NCI-H345 (cell line): ENCODE measurements around the gene BCAS1.
A peak's percentile ranks its signal among the peaks of the same experiment; 100 is the strongest.

Experiments used
- DNase-seq: peaks from one replicate; lab custom pipeline; 2025; lab: John Stamatoyannopoulos, UW

BCAS1 gene

DNA sequence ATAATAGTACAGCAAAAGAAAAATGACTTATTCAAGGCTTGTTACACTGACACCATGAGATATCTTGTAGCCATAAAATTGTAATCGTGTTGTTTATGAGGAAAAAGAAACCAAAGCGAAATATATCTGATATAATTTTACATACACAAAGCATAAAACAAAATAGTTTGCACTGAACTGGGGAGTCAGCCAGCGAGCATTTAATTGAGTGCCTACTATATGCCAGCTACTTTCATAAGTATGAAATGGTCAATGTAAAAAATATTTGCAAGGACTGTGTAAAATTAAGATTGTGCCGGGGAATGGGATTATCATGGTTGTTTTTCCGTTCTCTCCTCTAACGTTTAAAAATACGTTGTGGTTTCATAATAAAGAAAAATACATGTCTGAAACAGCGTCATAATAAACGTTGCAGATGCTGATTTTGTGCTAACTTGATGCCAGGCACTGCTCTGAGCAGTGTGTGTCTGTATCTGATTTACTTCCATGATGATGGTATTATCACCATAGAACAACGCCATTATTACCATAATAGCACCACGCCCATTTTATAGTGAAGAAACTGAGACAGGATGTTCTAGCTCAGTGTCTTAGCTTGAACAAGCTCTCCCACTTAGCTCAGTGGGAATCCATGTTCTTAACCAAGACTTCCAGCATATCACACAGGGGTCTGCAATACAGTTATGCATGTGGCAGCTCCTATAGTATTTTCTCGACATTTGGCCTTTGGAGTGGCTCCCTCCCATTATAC, 144.6 kb downstream of the BCAS1 start:
- DNase-seq, result no peak

DNA sequence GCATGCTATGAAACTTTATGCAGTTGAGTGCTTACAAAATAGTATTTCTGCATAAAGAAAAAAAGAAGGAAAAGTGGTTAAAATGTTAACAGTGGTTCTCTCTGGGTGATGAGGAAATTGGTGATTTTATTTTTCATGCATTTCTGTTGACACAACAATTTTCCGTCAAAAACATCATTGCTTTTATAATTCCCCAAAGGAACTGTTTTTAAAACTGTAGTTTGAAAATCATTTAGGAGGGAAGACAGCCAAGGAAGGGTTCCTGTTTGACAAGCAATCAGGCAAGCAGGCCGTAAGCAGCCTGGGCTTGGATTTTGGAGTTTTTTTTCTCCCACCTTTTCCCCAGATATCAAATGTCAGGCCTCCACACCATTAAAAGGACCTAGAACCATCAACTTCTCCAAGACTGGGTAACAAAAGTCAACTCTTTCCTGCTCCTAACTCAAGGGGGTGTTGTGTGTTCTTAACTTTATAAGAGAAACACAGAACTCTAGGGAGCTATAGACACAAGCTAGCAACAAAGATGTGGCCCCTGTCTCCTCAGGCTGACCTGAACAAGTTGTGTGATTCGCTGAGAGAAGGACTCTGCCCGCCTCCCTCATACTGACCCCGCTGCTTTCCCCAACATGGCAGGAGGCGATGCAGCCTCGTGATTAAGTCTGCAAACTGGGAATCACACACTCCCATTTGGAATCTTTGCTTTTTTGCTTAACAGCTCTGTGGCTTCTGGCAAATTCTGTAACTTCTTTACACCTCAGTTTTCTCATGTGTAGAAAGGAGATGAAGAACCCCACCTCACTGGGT, 146.6 kb downstream of the BCAS1 start:
- DNase-seq, result no peak

DNA sequence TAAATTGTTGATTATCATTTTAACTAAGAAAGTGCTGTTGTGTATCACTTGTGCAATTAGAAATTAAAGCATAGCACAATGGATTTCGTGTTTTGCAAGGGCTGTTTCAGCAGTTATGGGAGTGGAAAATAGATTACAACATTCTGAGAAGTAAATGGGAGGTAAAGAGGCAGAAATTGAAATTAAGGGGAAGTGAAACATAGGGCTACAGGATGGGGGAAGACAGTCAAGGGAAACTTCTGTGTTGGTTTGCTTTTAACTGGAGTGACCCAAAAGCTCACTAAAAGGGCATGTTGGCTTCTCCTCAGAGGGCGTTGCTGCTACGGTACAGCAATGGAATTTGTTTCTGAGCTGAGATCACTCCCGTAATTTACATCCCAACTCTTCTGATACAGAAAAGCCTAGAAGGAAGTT, 147.5 kb downstream of the BCAS1 start:
- DNase-seq, result no peak

DNA sequence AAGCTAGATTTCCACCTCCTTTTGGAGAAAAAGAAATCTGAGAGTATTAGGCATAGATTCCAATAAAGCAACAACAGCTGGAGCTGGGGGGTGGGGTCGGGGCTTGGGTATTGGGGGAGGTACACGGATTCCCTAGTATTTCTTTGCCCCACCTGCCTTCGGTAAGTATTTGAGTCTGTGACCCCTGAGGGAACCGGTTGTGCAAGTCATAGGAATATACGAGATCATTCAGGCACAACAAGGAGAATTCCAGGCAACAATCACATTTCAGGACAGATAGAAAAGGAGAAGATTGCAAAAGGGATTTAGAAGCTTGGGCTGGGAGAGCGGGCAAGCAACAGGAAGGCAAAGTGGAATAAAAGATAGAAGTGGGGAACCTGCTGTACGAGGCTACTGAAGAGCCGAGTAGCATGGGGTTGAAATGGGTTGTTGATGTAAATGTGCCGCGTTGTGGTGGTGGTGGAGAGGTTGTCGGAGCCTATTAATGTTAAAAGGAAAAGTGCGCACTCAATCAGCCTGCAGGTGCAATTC, 148.9 kb downstream of the BCAS1 start:
- no peak for DNase-seq

DNA sequence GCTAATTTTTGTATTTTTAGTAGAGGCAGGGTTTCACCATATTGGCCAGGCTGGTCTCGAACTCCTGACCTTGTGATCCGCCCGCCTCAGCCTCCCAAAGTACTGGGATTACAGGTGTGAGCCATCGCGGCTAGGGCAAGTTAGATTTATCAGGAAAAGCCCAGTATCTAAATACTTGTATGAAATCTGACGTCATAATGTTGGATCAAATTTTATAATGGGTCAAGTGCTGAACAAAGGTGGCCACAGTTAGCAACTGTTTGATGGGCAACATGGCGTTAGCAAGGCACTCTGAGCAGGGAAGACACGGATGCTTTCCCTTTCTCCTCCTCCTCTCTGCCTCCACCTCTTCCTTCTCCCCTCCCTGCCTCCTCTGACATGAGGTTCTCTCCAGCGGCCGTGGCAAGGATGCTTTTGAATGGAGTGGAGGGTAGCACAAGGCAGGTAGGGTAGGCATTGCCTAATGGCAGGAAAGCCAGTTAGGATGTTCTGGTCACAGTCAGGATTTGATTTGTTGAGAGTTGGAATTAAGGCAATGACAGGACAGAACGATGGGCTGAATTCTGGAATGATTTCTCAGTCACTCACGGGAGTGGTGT, 149.6 kb downstream of the BCAS1 start:
- no peak for DNase-seq

DNA sequence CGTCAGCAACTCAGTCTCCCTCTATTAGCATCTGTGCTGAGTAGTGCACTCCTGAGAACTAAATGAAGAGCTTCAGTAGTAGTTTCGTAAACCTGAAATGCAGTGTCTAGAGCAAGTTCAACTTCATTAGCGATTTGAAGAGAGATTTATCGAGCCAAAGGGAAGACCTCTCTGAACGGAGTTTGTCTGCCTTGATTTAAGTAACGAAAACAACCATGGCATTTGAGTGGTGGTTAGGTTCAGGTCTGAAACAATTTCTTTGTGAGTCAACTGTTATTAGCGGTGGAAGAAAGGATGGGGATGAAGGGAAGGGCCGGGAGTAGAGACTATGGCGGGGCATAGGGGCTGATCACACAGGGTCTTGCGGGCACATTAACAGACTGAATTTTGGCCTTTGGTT, 150.5 kb downstream of the BCAS1 start:
- no peak for DNase-seq

DNA sequence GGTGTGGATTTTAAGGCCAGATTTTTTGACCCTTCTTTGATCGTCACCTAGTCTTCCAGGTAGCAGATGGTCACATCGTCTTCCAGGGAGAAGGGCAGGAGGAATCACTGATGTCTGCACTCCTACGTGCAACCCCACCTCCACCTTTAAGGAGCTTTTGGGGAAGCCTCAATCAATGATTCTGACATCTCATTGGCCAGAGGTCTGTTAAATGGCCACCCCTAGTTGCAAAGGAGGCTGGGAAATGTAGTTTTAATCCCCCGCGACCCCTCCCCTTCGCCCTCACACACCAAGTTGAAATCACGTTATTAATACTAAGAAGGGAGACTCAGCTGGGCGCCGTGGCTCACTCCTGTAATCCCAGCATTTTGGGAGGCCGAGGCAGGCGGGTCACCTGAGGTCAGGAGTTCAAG, 151.4 kb downstream of the BCAS1 start:
- no peak for DNase-seq

DNA sequence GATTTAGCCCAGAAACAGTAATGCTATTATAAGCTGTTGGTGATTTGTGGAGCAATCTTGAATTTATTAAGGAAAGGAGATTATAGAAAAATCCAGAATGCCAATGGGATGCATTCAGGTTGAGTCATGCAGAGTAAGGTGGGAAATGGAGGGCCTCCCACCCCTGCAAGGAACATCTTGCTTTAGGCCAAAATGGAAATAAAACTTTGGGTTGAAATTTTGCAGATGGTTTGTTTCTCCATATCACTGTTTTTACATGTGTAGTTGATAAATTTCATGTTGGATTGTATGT, 152.4 kb downstream of the BCAS1 start:
- no peak for DNase-seq

DNA sequence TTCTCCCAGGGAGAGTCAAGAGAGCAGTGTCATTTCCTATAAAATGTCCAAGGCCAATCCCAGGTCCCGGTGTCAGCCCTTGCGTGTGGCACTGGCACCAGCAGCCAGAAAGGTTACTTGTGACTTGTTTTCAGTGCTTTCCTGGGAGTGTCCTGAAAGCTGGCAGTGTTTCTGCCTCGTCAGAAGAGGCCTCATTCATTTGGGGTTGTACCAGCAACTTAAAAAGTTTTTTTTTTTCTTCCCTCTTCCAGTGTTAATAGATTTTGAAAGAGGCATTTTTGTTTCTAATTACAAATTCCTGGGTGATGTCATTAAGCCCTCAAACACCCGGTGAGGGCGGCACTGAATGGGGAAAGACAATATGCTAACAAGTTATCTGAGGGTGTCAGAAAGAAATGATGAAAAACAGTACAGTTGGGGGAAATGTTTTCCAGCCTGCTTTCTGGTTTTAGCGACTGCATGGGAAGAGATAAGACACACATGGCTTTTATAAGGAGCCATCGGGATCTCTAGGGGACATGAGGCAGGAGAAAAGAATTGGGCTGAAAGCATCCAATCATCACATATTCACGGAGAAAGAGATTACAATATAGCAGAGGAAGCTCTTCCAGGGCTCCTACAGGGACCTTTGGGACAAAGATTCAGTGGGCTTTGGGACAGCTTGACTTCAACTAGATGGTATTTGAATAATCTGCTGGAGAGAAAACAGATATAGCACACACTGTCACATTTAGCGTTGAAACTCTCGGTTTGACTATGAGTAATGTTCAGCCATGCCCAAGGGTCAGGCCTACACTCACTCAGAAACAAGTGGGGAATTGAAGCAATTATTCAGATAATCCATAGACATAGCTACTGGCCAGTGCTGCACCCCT, 153.0 kb downstream of the BCAS1 start:
- DNase-seq, result no peak

DNA sequence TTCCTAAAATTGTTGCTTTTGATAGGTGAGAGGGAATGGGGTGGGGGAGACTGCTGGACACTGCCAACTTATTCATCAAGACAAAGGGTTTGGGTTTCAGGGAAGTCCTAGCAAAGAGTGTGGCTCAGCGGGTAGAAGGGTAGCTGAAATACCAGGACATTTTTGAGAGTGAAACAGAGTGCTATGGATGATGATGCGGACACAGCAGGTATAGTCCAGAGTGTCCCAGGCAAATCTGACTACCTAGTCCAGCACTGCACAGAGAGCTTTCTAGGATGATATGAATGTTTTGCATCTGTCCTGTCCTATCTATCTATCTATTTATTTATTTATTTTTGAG, 154.3 kb downstream of the BCAS1 start:
- no peak for DNase-seq

DNA sequence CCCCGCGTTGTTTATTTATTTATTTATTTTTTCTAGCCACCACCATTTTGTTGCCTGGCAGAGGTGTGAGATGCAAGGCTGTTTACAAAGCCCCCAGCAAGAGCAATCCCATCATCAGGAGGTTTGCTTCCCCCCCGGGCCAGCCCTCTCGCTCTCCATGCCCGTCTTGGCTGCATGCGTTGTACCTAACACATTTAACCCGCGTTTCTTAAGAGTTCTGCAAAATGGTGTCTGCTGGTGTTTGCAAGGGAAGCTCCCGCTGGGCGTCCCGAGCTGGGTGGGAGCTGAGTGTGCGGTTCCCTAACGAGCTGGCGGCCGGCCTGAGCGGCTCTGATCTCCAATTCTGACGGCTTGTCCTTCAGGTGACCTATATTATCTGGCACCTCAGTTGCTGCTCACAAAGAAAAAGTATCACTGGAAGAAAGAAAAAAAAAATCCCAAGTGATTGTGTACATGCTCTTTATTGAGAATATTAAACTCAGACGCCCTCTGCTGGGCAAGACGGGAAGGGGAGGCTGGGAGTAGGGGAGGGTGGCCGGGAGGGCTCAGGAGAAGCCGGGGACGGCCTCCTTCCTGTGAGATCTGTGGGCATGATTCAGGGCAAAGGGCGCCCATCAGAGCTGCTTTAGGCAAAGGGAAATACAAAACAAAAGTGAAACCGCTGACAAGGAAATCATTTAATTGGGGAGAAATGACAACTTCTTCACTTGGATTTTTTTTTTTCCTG, 154.8 kb downstream of the BCAS1 start:
- DNase-seq, result peak; percentile 57

DNA sequence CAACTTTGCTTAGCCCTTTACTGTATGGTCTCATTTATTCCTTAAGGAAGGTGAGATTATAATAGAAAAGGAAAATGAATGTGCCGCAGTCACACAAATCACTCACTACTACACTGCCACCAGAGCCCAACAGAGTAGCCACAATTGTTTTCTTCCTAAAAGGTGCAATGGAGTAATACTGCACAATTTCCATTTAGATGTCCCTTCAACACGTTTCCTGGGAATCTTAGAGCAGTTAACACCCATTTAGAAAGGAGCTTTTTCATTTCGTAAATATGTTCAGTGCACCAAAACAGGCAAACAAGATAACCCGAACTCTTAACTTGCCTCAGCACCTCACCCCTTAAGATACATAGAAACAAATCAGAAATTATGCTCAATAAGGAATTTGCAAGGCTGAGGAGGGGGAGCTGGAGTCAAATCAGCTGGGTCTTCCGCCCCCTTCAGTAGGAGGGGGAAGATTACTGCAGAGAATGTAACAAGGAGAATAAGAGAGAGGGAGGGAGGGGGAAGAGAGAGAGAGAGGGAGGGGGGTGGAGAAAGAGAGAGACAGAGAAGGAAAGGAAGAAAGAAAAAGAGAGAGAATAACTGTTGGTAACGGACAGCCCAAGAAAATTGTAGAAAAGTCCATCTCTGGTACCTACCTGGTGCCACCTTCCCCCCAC, 155.5 kb downstream of the BCAS1 start:
- DNase-seq, result no peak

DNA sequence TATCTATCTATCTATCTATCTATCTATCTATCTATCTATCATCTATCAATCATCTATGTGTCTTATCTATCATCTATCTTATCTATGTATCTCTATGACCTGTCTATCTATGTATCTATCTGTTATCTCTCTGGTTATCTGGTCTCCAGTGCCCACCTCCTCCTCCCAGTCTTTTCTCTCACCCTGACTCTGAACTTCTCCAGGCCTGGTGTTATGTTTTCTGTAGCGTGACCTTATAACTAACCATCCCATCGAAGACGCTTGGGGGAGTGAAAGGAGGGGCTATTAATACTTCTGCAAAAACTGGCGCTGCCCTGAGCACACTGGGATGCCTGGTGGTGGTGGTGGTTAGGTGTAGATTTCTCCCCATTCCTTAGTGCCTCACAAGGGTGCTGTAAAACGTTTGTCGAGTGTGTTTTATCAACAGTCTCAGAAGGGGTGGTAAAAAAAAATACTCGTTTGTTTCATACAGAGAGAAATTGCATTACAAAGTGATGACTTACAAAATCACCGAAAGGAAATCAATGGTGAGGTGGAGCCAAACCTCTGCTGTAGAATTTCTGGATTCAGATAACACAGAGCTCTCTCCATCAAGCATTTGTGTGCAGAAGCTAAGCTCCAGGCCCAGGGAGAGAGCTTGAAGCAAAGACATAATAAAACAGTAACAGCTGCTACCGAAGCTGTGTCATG, 156.2 kb downstream of the BCAS1 start:
- no peak for DNase-seq

DNA sequence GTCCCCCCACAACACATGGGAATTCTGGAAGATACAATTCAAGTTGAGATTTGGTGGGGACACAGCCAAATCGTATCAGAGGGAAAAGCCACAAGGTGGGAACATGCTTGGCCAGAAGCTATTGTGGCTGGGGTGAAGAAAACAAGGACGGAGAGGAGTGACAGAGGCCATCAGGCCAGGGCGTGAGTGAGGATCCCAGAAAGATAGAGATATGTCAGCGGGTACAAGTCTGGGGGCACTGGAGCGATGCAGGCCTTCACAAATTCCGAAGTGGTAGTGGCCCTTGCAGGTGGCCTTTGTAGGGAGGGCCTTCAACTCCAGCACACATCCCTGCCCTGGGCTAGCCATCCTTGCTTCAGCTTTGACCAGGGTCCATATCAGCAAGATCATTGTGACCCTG, 159.1 kb downstream of the BCAS1 start:
- DNase-seq, result no peak

DNA sequence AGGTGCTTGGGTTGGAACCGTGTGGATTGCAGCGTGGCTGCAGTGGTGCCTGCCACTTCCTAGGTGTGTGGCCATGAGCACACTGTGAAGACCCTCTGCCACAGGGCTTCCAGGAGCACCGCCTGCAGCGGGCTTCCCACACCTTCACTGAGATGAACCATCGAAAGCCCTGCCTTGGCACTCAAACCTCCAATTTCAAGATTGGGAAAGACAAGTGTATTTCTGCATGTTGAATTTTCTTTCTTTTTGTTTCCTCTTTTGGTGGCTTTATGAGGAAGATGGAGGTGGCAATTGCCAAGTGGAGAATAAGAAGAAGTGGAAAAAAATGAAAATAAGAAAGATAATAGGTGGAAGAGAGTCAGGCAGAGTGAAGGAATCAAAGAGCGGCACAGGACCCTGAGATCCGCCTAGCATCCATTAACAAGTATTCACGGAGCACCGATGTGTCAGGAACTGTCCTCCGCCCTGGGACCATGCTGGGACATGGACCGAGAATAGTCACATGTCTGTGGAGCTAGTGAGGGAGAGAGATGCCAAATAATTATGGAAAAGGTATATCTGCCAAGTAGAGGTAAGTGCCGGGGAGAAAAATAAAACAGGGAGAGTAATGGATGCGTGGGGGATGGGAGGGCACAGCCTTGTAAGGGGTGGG, 159.9 kb downstream of the BCAS1 start:
- DNase-seq, result no peak

DNA sequence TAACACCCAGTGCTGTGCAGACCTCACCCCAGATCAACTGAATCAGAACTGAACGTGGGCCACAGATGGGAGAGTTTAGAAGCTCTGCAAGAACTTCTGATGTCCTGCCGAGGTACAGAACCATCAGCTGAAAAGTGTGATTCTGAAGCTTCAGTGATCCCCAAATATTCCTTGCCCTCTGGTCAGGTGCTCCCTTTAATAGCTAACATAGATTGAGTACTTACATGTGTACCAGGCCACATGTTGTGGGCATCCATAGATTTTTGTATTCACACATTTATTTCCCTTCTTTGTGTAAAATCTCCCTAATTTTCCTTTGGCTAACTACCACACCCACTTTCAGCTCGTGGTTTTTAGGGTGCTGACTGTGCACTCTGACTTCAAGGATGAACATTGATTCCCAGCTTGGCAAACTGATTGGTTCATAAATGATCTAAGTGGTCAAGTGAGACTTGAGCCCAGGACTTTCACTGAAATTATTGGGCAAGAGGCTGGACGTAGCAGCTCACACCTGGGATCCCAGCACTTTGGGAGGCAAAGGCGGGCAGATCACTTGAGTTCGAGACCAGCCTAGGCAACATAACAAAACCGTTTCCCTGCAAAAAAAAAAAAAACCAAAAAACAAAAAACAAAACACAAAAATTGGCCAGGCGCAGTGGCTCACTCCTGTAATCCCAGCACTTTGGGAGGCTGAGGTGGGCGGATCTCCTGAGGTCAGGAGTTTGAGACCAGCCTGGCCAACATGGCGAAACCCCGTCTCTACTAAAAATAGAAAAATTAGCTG, 162.2 kb downstream of the BCAS1 start:
- no peak for DNase-seq

DNA sequence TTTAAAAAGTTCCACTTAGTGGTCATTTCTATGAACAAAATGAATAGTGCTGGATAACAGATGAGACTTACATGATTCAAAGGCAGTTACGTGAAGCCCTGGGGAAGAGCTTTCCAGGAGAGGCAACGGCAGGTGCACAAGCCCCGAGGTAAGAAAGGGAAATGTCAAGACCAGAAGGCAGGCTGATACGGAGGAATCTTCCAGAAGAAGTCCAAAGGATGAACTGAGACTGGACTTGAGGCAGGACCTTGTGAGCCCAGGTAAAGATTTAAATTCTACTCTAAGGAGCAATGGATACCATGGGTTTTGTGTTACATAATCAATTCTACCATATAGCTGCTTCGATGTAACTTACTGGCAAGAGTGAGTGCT, 164.6 kb downstream of the BCAS1 start:
- DNase-seq, result no peak

DNA sequence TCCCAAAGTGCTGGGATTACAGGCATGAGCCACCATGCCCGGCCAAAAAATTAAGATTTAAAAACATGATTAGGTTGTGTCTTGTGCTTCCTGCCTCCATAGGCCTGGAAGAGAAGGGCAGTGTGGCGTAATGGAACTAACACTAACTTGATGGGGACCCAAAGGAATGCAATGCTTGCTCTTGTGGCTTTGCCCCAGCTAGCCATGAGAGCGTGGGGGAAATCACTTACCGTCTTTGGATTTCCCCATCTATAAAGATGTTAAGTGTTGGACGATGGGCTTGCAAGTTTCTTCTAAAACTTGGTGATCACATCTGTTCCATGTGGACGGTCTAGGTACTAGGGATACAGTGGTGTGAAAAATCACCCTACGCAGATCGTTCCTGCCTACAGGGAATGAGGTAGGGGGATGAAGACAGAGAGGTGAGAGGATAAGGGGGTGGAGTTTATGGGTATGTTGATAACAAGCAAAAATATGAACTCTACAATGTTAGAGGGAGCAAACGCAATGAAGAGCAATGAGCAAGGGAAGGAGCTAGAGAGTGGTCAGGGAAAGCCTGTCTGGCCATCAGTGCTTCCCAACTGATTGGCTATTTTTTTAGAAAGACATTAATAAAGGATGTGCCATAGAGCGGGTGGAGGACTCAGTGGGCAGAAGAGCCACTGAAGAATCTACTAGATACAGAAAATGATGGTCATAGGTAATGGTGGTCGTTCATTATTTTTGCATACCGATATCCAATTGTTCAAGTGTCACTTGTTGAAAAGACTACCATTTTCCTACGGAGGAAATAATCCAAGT, 165.2 kb downstream of the BCAS1 start:
- no peak for DNase-seq
